Measurements from ENCODE around the gene COL6A1. TPM values are rescaled to one million over a fixed set of nuclear protein-coding genes. Genes with fewer than 3 reads are reported as not detected.
A peak's percentile ranks its signal among the peaks of the same experiment; 100 is the strongest.

The COL6A1 gene
- total and polyA plus RNA-seq, 2 donors (not counting 1 experiment from before 2014, with no cell fraction given), result 645 to 1,137 TPM

DNA sequence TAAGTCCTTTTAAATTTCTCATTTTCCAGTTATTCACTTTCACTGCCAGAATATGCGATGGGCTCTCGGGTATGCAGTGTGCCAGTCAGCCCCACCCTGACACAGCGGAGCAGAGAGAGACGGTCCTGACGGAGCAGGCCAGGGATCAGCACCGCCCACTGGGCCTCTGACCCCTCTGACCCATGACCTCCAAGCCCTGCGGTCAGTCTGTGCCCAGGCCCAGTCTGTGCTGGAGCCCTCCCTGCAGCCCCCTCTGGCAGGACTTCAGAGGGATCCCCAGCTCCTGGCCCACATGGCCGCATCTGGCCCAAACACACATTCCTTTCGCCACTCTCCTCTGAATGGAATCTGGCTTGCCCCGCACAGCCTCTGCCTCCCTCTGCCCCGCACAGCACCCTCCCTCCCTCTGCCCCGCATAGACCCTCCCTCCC lies 72.9 kb downstream of the COL6A1 start:
- Histone ChIP-seq H3K9ac (ENCODE audit: insufficient read depth, low read length) (no peak overlapping the region), H3K27ac (ENCODE audit: insufficient read depth, low read length) (peak overlapping the region; percentile 84), H3K27me3 (ENCODE audit: control insufficient read depth, insufficient read depth, low read length) (no peaks in the 10 kb centered on the region), H3K4me1 (ENCODE audit: control insufficient read depth, extremely low read depth, insufficient read depth, low read length) (peaks cover 43% of the 10 kb centered on the region), H3K36me3 (ENCODE audit: control insufficient read depth, insufficient read depth, low read length) (no peaks in the 10 kb centered on the region), H2AFZ (ENCODE audit: low read length) (no peak overlapping the region), H4K20me1 (ENCODE audit: control insufficient read depth, extremely low read depth, insufficient read depth, low read length) (no peaks in the 10 kb centered on the region), H3K4me2 (ENCODE audit: extremely low read depth, insufficient read depth, low read length) (peak overlapping the region; percentile 45), H3K79me2 (ENCODE audit: control insufficient read depth, insufficient read depth, low read length) (no peaks in the 10 kb centered on the region), H3K4me3 (replicated peaks in 1 of 4; ENCODE audit: control extremely low read depth in 1 of 4, insufficient read depth in 1 of 4, low read depth in 3 of 4, low read length in 4 of 4) (no peak overlapping the region), H3K9me3 (ENCODE audit: control insufficient read depth, insufficient read depth, low read depth, low read length) (no peaks in the 10 kb centered on the region)
- TF ChIP-seq, protein P1, sequence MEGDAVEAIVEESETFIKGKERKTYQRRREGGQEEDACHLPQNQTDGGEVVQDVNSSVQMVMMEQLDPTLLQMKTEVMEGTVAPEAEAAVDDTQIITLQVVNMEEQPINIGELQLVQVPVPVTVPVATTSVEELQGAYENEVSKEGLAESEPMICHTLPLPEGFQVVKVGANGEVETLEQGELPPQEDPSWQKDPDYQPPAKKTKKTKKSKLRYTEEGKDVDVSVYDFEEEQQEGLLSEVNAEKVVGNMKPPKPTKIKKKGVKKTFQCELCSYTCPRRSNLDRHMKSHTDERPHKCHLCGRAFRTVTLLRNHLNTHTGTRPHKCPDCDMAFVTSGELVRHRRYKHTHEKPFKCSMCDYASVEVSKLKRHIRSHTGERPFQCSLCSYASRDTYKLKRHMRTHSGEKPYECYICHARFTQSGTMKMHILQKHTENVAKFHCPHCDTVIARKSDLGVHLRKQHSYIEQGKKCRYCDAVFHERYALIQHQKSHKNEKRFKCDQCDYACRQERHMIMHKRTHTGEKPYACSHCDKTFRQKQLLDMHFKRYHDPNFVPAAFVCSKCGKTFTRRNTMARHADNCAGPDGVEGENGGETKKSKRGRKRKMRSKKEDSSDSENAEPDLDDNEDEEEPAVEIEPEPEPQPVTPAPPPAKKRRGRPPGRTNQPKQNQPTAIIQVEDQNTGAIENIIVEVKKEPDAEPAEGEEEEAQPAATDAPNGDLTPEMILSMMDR (conservative IDR thresholded peaks at IDR 0.05 in 1 of 2, IDR thresholded peaks at IDR 0.05 in 1 of 2; ENCODE audit: low read depth in 1 of 2, low read length in 2 of 2), result no peak
- no peak for TF ChIP-seq EZH2 (IDR thresholded peaks at IDR 0.05; ENCODE audit: low read length, missing control alignments)
- peak; percentile 55 to 66 for DNase-seq (ENCODE audit: low read depth in 2 of 2)

Other genes with a start within 250 kb of the COL6A1 start
- 782 and 928 TPM in 2 replicates for gene COL6A2, start 116.3 kb downstream of the COL6A1 start, total RNA-seq
- 346 and 702 TPM in 2 replicates for gene COL6A2, start 116.3 kb downstream of the COL6A1 start, polyA plus RNA-seq
- 0.26 and 1.3 TPM in 2 replicates for gene FTCD, start 173.8 kb downstream of the COL6A1 start, total RNA-seq
- gene FTCD, start 173.8 kb downstream of the COL6A1 start, polyA plus RNA-seq, result 0.27 TPM in 1 of 2 replicates, not detected in the other
- 5.4 and 9.6 TPM in 2 replicates for gene SPATC1L, start 202.7 kb downstream of the COL6A1 start, total RNA-seq
- gene SPATC1L, start 202.7 kb downstream of the COL6A1 start, polyA plus RNA-seq, result 2.9 and 4.4 TPM in 2 replicates
- gene LSS, start 247.0 kb downstream of the COL6A1 start, total RNA-seq, result 106 and 252 TPM in 2 replicates
- 90.0 and 97.6 TPM in 2 replicates for gene LSS, start 247.0 kb downstream of the COL6A1 start, polyA plus RNA-seq